NCI-H146 treated with DMSO at 0.1 percent for 48 hours (cell line): ENCODE measurements around the gene PCDHA3.
"Not testable (repeated sequence)": the region's sequence is repeated elsewhere in the genome, so short reads cannot be mapped to it uniquely, and the experiment has no call there.

Source experiments
- DNase-seq: peaks from one replicate; lab custom pipeline; 2025; ENCODE audit not compliant: unreplicated experiment; lab: John Stamatoyannopoulos, UW

PCDHA3 gene

GRCh38 chr5:140800816-140801493 is at the start of gene PCDHA3:
Gene PCDHA3 (plus strand): TSS chr5:140801057.
- DNase-seq: no peak

- no peak for DNase-seq
Measured at GRCh38 chr5:140753561-140753960, 47.3 kb upstream of the PCDHA3 start.

DNA sequence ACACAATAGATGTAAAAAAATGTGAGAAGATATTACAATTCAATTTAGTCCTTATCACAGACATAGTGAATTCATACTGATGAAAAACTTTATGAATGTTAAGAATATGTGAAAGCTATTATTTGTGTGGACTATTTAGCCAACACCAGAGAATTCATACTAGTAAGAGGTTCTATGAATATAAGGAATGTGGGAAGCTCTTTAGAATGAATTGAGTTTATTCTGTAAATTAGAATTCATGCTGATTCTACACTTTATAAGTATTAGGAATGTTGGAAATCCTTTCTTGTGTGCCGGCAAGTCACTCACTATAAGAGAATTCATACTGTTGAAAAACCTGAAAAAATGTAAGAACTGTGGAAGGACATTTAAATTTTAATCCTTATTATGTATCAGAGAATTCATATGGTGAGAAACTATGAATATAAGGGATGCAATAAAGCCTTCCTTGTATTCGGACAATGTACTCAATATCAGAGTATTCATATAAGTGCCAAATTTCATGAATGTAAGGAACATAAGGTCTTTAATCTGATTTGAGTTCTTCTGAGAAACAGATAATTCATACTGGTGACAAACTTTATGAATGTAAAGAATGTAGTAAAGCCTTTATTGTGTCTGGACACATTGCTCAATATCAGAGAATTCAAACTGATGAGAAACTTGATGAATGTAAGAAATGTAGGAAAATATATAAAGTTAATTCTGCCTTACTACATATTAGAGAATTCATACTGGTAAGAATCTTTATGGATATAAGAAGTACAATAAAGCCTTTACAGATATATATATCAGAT is 36.5 kb upstream of the PCDHA3 start:
- no peak for DNase-seq

- no peak for DNase-seq
Measured at GRCh38 chr5:140767444-140767843, 33.4 kb upstream of the PCDHA3 start.

DNA sequence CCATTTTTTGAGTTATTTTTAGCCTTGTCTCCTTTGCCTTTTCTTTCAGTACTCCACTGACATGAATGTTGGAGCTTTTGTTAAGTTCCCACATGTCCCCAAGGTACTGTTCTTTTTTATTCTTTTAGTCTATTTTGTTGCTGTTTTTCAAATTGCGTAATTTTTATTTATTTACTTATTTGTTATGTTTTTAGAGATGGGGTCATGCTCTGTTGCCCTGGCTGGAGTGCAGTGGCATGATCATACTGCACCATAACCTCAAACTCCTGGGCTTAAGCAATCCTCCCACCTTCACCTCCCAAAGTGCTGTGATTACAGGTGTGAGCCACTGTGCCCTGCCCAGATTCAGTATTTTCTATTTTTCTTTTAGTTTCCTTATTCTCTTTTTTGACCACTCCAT is 20.3 kb upstream of the PCDHA3 start:
- DNase-seq: no peak

GRCh38 chr5:140785905-140786686 is 14.8 kb upstream of the PCDHA3 start, which contains the start of gene PCDHA1:
Gene PCDHA1 (plus strand): TSS chr5:140786140.
- DNase-seq: peak; percentile 39

GRCh38 chr5:140787422-140787821 is 13.4 kb upstream of the PCDHA3 start:
- DNase-seq: not testable (repeated sequence)

GRCh38 chr5:140787849-140788504 is 12.9 kb upstream of the PCDHA3 start:
- DNase-seq: not testable (repeated sequence)

GRCh38 chr5:140791089-140791488 is 9.8 kb upstream of the PCDHA3 start:
- no peak for DNase-seq

GRCh38 chr5:140794595-140795258 is 6.1 kb upstream of the PCDHA3 start, which contains the start of gene PCDHA2:
Gene PCDHA2 (plus strand): TSS chr5:140794852.
- DNase-seq: no peak

DNA sequence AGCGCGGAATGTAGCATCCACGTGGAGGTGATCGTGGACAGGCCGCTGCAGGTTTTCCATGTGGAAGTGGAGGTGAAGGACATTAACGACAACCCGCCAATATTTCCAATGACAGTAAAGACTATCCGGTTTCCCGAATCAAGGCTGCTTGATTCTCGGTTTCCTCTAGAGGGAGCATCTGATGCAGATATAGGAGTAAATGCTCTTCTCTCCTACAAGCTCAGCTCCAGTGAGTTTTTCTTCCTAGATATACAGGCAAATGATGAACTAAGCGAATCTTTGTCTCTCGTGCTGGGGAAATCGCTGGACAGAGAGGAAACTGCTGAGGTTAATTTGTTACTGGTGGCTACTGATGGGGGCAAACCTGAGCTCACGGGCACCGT is 5.6 kb upstream of the PCDHA3 start:
- no peak for DNase-seq

GRCh38 chr5:140796072-140796717 is 4.7 kb upstream of the PCDHA3 start:
- not testable (repeated sequence) for DNase-seq

GRCh38 chr5:140796718-140797095 is 4.2 kb upstream of the PCDHA3 start:
- DNase-seq: no peak

GRCh38 chr5:140801494-140801841 is 611 bp downstream of the PCDHA3 start:
- no peak for DNase-seq

- not testable (repeated sequence) for DNase-seq
Measured at GRCh38 chr5:140802381-140802780, 1.5 kb downstream of the PCDHA3 start.

- DNase-seq: no peak
Measured at GRCh38 chr5:140802781-140803271, 2.0 kb downstream of the PCDHA3 start.

DNA sequence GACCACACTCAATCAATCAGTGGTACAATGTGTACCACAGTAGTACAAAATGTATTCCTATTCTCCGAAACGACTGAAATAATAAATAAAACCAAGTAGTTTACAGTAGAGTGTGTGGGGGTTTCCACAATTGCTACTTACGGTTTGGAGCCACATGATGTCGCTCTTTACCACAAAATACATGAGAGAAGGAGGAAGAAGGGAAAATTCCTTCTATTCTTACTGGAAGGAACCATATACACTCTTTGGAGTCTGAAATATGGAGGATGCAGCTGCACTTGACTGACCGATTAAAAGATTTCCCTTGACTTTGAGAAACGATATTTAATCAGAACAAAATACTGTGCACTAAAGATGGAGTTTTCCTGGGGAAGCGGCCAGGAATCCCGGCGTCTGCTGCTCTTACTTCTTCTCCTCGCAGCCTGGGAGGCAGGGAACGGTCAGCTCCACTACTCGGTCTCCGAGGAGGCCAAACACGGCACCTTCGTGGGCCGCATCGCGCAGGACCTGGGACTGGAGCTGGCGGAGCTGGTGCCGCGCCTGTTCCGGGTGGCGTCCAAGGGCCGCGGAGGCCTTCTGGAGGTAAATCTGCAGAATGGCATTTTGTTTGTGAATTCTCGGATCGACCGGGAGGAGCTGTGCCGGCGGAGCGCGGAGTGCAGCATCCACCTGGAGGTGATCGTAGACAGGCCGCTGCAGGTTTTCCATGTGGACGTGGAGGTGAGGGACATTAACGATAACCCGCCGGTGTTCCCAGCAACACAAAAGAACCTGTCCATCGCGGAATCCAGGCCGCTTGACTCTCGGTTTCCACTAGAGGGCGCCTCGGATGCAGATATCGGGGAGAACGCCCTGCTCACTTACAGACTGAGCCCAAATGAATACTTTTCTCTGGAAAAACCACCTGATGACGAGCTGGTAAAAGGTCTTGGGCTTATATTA is 6.2 kb downstream of the PCDHA3 start, which contains the start of gene PCDHA4:
Gene PCDHA4 (plus strand): TSS at position 235 of the 942 bp plus-strand sequence.
- peak; percentile 45 for DNase-seq

DNA sequence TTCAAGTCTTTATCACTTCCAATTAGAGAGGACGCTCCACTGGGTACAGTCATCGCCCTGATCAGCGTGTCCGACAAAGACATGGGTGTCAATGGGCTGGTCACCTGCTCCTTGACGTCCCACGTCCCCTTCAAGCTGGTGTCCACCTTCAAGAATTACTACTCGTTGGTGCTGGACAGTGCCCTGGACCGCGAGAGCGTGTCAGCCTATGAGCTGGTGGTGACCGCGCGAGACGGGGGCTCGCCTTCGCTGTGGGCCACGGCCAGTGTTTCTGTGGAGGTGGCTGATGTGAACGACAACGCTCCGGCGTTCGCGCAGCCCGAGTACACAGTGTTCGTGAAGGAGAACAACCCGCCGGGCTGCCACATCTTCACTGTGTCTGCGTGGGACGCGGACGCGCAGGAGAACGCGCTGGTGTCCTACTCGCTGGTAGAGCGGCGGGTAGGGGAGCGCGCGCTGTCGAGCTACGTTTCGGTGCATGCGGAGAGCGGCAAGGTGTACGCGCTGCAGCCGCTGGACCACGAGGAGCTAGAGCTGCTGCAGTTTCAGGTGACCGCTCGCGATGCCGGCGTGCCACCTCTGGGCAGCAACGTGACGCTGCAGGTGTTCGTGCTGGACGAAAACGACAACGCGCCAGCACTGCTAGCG is 7.5 kb downstream of the PCDHA3 start:
- not testable (repeated sequence) for DNase-seq
